Keratinocyte (primary cell): ENCODE measurements around the gene ATP2B2.

Experiments
- EZH2 ChIP-seq: IDR thresholded peaks from one replicate; pipeline ENCODE4 v1.6.1; 2012; ENCODE audit warnings: inconsistent platforms, mild to moderate bottlenecking, low read length, moderate library complexity
- TF ChIP-seq, protein P1 (sequence below), 3 experiments: IDR thresholded peaks in 1 of 3; conservative IDR thresholded peaks in 1 of 3; optimal IDR thresholded peaks in 1 of 3; 2 replicates in 2 of 3; 3 replicates in 1 of 3; pipeline versions ENCODE3 to v1.5.1; 2011; ENCODE audit warnings: low read length in 3 of 3, mild to moderate bottlenecking in 3 of 3, moderate library complexity in 2 of 3, control low read depth in 1 of 3, inconsistent platforms in 1 of 3; ENCODE audit not compliant: insufficient read depth in 2 of 3; ENCODE audit errors: extremely low read depth in 1 of 3

DNA sequence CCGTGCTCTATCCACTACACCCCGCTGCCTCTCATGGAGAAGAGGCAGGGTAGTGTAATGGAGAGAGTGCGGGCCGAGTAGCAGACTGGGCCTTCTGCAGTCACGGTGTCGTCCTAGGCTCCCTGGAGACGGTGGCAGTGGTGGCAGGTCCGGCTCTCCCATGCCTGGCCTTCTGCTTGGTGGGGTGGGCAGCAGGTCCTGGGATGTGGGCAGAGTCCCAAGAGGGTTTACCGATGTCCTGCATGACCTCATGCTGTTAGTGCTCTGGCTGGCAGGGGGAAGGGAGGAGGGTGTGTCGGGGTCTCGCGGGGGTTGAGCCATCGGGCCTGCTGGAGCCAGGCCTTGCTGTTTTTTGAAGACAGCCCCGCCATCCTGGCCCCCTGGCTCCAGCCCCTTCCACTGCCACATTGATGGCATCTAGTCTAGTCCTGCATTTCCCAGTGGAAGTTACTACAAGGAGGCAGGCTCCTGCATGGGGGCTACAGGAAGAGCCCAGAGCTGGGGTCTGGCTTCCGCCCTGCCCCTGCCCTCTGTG lies 110.8 kb downstream of the ATP2B2 start:
- TF ChIP-seq, protein P1, sequence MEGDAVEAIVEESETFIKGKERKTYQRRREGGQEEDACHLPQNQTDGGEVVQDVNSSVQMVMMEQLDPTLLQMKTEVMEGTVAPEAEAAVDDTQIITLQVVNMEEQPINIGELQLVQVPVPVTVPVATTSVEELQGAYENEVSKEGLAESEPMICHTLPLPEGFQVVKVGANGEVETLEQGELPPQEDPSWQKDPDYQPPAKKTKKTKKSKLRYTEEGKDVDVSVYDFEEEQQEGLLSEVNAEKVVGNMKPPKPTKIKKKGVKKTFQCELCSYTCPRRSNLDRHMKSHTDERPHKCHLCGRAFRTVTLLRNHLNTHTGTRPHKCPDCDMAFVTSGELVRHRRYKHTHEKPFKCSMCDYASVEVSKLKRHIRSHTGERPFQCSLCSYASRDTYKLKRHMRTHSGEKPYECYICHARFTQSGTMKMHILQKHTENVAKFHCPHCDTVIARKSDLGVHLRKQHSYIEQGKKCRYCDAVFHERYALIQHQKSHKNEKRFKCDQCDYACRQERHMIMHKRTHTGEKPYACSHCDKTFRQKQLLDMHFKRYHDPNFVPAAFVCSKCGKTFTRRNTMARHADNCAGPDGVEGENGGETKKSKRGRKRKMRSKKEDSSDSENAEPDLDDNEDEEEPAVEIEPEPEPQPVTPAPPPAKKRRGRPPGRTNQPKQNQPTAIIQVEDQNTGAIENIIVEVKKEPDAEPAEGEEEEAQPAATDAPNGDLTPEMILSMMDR (optimal IDR thresholded peaks at IDR 0.05 in 1 of 3, IDR thresholded peaks at IDR 0.05 in 1 of 3, conservative IDR thresholded peaks at IDR 0.05 in 1 of 3; ENCODE audit: extremely low read depth in 1 of 3, insufficient read depth in 2 of 3, low read length in 3 of 3) = no peak
- TF ChIP-seq EZH2 = no peak
